ENCODE data around the gene TRIM67. TPM values are rescaled to one million over a fixed set of nuclear protein-coding genes. Genes with fewer than 3 reads are reported as not detected.

The TRIM67 gene
- total and polyA plus RNA-seq, 10 donors, result under 0.01 to 0.06 (median under 0.01) TPM; not detected in 7

DNA sequence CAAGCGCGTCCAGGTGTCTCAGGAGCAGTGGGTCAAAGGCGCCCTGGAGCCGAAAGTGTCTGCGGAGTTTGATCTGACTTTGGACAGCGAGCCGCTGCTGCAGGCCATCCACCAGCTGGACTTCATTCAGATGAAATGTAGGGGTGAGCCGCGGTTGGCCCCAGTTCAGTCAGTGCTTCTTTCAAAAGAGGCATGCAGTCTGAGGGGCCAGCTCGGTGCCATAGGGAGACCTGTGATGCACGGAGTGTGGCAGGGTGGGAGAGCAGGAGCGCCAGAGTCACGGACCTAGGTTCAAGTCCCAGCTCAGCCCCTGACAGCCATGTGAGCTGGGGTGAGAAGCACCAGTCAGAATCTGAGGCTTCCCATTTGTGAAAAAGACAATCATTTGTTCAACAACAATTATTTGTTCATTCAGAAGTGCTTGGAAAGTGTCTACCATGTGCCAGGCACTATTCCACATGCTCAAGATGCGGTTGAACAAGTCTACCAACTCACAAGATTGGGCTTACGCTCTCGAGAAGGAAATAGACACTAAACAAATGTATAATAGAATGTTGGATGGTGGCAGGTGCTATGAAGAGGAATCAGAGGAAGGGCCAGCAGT lies 39.6 kb downstream of the TRIM67 start:
- peak; percentile 56 for DNase-seq
- H3K36me3 ChIP-seq, result no peaks in the 10 kb centered on the region
- H3K27me3 ChIP-seq (replicated peaks in 1 of 7), result peaks cover 0 to 16% (median 0%) of the 10 kb centered on the region in 7 donors
- no peaks in the 10 kb centered on the region for H3K9me3 ChIP-seq
- intact Hi-C loops (cut with DNase I; ENCODE audit: low total_unique reads), result no loop called here
- 81 to 92% (median 85%) methylated on average over 12 to 16 of the region's 16 CpGs for WGBS, 5 donors
- H3K27ac ChIP-seq, result no peak overlapping the region
- no peak overlapping the region for H3K4me3 ChIP-seq
- peaks cover 0 to 7% (median 0%) of the 10 kb centered on the region in 6 donors for H3K4me1 ChIP-seq
- TF ChIP-seq POLR2AphosphoS5 (IDR thresholded peaks at IDR 0.05), result no peak
- TF ChIP-seq, protein P1, sequence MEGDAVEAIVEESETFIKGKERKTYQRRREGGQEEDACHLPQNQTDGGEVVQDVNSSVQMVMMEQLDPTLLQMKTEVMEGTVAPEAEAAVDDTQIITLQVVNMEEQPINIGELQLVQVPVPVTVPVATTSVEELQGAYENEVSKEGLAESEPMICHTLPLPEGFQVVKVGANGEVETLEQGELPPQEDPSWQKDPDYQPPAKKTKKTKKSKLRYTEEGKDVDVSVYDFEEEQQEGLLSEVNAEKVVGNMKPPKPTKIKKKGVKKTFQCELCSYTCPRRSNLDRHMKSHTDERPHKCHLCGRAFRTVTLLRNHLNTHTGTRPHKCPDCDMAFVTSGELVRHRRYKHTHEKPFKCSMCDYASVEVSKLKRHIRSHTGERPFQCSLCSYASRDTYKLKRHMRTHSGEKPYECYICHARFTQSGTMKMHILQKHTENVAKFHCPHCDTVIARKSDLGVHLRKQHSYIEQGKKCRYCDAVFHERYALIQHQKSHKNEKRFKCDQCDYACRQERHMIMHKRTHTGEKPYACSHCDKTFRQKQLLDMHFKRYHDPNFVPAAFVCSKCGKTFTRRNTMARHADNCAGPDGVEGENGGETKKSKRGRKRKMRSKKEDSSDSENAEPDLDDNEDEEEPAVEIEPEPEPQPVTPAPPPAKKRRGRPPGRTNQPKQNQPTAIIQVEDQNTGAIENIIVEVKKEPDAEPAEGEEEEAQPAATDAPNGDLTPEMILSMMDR (IDR thresholded peaks at IDR 0.05 in 8 of 11, conservative IDR thresholded peaks at IDR 0.05 in 3 of 11), result no peak
- no peak for TF ChIP-seq POLR2A (IDR thresholded peaks at IDR 0.05)

DNA sequence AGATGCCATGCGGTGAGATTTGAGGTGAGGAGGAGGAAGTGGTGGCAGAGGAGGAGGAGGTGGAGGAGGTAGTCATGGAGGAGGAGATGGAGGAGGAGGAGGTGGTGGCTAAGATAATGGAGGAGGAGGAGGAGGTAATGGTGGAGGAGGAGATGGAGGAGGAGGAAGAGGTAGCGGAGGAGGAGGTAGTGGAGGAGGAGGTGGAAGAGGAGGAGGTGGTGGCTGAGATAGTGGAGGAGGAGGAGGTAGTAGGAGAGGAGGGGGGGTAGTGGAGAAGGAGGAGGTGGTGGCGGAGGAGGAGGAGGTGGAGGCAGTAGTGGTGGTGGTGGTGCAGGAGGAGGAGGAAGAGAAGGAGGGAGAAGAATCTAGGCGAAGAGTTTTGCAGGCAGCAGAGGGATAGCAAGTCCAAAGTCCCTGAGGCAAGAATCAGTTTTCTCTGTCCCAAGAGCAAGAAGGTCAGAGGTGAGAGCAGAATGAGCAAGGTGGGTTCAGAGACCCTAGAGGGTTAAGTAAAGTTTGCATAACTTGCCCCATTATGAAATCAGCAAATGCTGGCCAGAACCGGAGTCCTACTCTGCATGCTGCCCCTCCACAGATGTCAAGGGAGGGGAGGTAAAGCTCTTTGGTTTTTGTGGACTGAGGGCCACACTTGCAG lies 40.2 kb downstream of the TRIM67 start:
- Histone ChIP-seq H3K36me3 (no peaks in the 10 kb centered on the region), H3K9me3 (no peaks in the 10 kb centered on the region), H3K27me3 (replicated peaks in 1 of 7) (peaks cover 0 to 16% (median 0%) of the 10 kb centered on the region in 7 donors), H3K4me3 (no peak overlapping the region), H3K4me1 (peaks cover 0 to 7% (median 0%) of the 10 kb centered on the region in 6 donors), H3K27ac (no peak overlapping the region)
- intact Hi-C loops (cut with DNase I; ENCODE audit: low total_unique reads), result no loop called here
- TF ChIP-seq, protein P1 (IDR thresholded peaks at IDR 0.05 in 8 of 11, conservative IDR thresholded peaks at IDR 0.05 in 3 of 11), result no peak
- TF ChIP-seq POLR2A (IDR thresholded peaks at IDR 0.05) (no peak), POLR2AphosphoS5 (IDR thresholded peaks at IDR 0.05) (no peak)
- DNase-seq, result peak; percentile 5
- 57 to 64% (median 60%) methylated on average over 5 of the region's 5 CpGs for WGBS, 5 donors

DNA sequence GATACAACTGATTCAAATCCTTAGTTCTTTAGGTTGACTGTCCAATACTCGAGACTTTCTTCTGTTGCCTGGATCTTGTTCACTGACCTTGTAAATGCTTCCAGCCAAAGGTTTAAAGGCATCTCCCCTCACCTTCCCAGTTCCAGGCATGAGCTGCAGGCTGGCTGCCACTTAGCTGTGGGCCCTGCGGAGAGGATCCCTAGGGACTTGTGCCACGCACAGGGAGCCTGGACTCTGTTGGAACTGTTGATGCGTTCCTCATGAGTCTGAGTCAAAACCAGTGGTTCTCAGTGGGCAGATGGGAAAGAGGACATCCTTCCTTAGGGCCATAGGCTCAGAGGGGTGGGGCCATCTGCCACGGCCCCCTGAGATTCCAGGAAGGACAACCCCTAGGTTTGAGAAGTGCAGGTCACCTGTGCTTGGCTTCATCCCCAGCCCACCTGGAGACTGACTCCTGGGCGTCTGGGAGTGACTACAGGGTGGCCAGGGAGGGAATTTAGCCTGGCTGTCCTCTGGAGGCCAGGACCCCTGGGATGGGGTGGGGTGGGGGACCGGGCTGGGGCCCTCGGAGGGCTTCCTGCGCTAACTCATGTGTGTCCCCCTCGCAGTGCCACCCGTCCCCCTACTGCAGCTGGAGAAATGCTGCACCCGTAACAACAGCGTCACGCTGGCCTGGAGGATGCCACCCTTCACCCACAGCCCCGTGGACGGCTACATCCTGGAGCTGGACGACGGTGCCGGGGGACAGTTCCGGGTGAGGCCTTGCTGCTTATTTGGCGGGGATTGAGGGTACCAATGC lies 41.6 kb downstream of the TRIM67 start:
- Histone ChIP-seq H3K4me1 (peaks cover 0 to 7% (median 0%) of the 10 kb centered on the region in 6 donors), H3K27me3 (replicated peaks in 1 of 7) (peaks cover 0 to 10% (median 0%) of the 10 kb centered on the region in 7 donors), H3K9me3 (no peaks in the 10 kb centered on the region), H3K4me3 (no peak overlapping the region), H3K27ac (no peak overlapping the region), H3K36me3 (no peaks in the 10 kb centered on the region)
- intact Hi-C loops (cut with DNase I; ENCODE audit: low total_unique reads), result no loop called here
- DNase-seq, result peak; percentile 54
- 84 to 91% (median 86%) methylated on average over 16 to 21 of the region's 21 CpGs for WGBS, 5 donors
- TF ChIP-seq, protein P1 (IDR thresholded peaks at IDR 0.05 in 8 of 11, conservative IDR thresholded peaks at IDR 0.05 in 3 of 11), result no peak
- TF ChIP-seq POLR2A (IDR thresholded peaks at IDR 0.05), result no peak

DNA sequence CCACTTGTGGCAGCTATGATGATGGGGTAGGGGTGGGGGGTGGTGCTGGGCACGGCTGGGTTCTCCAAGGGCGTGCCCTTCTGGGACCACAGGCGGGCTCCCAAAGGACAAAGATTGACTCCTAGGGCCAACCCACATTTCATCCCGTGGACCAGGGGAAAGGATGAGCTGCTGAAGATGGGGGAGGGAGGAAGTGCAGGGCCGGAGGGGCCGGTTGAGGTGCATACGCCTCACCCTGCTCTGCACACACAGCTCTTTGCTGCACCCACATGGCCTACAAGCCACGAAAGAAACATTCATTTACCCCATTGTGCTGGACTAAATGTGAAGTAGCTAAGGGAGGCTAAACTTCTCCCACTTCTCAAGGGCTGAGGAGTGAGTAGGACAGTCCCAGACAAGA lies 45.0 kb downstream of the TRIM67 start:
- H3K4me1 ChIP-seq, result peaks cover 6 to 10% (median 9%) of the 10 kb centered on the region in 6 donors
- TF ChIP-seq POLR2AphosphoS5 (IDR thresholded peaks at IDR 0.05), result no peak
- no peak for TF ChIP-seq POLR2A (IDR thresholded peaks at IDR 0.05)
- TF ChIP-seq, protein P1 (IDR thresholded peaks at IDR 0.05 in 8 of 11, conservative IDR thresholded peaks at IDR 0.05 in 3 of 11), result no peak
- no peaks in the 10 kb centered on the region for H3K9me3 ChIP-seq
- H3K27me3 ChIP-seq (replicated peaks in 1 of 7), result no peaks in the 10 kb centered on the region
- no peak overlapping the region for H3K27ac ChIP-seq
- peak; percentile 47 for DNase-seq
- 55 to 72% (median 64%) methylated on average over 8 of the region's 8 CpGs for WGBS, 5 donors
- H3K36me3 ChIP-seq, result no peaks in the 10 kb centered on the region
- no peak overlapping the region for H3K4me3 ChIP-seq
- intact Hi-C loops (cut with DNase I; ENCODE audit: low total_unique reads), result no loop called here
